Measurements from ENCODE around the gene CBL. TPM values are rescaled to one million over a fixed set of nuclear protein-coding genes. Genes with fewer than 3 reads are reported as not detected.

Gene CBL
- total RNA-seq, 2 experiments from 2014 or later = 29.3 to 33.2 TPM

DNA sequence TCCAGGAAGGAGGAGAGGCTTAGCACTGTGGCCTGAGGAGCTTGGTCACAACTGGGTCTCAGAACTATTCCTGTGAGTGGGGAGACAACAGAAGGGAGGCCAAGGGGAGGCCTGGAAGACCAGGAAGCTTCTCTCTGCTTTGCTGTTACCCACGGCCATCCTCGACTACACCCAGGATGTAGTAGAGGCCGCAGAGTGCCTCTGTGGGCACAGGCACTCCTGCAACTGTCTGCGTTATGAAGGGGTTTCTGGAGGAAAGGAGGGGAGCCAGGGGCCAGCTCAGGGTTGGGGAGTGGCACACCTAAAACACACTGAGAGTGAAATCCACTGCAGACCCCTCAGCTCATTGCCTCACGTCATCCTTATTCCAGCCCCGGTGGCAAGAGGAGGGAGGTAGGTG, 144.2 kb downstream of the CBL start:
- no peak overlapping the region for H3K4me3 Mint-ChIP-seq
- peaks cover 29% of the 10 kb centered on the region for H3K27me3 Mint-ChIP-seq
- intact Hi-C loops (cut with DNase I, micrococcal nuclease) = no loop called here
- H3K27ac Mint-ChIP-seq = no peak overlapping the region
- ChIA-PET CTCF (interaction anchor here (0.6 to 3.9 kb wide), 4 partner anchors 11 to 82 kb away, joined by 3 to 23 read pairs (median 4); partner anchors contain the start of gene USP2), POLR2A (no interaction called here)
- H3K4me1 Mint-ChIP-seq = peaks cover 4% of the 10 kb centered on the region
- no peak for DNase-seq
- H3K9me3 Mint-ChIP-seq (ENCODE audit: low read depth) = no peaks in the 10 kb centered on the region
- no peaks in the 10 kb centered on the region for H3K36me3 Mint-ChIP-seq (ENCODE audit: low read depth)
- no peak for ATAC-seq

DNA sequence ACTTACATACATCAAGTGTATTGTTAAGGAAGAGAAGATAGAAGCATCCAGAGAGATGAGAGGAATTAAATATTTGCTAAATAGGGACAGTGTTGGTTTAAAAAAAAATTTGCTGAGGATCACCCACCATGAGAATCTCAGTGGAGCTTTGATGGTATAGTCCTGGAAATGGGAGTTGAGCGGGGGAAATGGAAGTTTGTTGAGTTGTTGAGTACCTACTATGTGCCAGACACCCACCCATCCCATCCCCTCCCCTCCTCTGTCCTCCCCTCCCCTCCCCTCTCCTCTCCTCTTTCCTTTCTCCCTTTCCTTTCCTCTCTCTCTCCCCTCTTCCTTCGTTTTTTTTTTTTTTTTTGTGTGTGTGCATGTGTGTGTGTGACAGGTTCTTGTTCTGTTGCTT, 145.1 kb downstream of the CBL start:
- intact Hi-C loops (cut with DNase I, micrococcal nuclease) = no loop called here
- Mint-ChIP-seq H3K27me3 (peaks cover 34% of the 10 kb centered on the region), H3K27ac (no peak overlapping the region), H3K36me3 (ENCODE audit: low read depth) (no peaks in the 10 kb centered on the region), H3K9me3 (ENCODE audit: low read depth) (no peaks in the 10 kb centered on the region), H3K4me3 (no peak overlapping the region), H3K4me1 (peaks cover 7% of the 10 kb centered on the region)
- no peak for DNase-seq
- ChIA-PET CTCF (interaction anchor here (1.5 to 3.9 kb wide), 2 partner anchors 12 to 30 kb away, joined by 4 to 23 read pairs; partner anchors contain the start of gene USP2), POLR2A (no interaction called here)
- no peak for ATAC-seq

DNA sequence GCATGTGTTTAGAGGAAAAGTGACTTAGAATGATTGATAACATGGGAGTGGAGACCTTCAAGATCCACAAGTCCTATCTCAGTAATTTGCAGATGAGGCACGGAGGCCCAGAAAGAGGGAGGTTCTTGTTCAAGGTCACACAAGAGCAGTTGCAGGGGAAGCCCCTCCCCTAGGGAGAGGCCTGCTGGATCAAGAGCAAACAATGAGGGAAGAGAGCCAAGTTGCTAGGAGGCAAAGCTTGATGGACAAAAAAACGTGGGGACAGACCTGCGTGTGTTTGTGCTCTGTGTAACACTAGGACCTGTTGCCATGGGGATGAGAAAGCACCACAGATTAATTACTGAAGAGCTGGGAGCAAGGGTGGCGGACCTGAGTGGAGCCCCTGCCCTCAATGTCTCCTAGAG, 146.7 kb downstream of the CBL start:
- ChIA-PET CTCF (interaction anchor here (0.8 to 1.6 kb wide), 3 partner anchors 15 to 121 kb away, joined by 3 to 7 read pairs (median 6); no protein-coding TSS in a partner anchor), POLR2A (no interaction called here)
- no peak for ATAC-seq
- intact Hi-C loops (cut with DNase I, micrococcal nuclease) = no loop called here
- Mint-ChIP-seq H3K36me3 (ENCODE audit: low read depth) (no peaks in the 10 kb centered on the region), H3K4me1 (peaks cover 10% of the 10 kb centered on the region), H3K9me3 (ENCODE audit: low read depth) (no peaks in the 10 kb centered on the region), H3K27me3 (peaks cover 32% of the 10 kb centered on the region), H3K27ac (no peak overlapping the region), H3K4me3 (no peak overlapping the region)
- DNase-seq = no peak

DNA sequence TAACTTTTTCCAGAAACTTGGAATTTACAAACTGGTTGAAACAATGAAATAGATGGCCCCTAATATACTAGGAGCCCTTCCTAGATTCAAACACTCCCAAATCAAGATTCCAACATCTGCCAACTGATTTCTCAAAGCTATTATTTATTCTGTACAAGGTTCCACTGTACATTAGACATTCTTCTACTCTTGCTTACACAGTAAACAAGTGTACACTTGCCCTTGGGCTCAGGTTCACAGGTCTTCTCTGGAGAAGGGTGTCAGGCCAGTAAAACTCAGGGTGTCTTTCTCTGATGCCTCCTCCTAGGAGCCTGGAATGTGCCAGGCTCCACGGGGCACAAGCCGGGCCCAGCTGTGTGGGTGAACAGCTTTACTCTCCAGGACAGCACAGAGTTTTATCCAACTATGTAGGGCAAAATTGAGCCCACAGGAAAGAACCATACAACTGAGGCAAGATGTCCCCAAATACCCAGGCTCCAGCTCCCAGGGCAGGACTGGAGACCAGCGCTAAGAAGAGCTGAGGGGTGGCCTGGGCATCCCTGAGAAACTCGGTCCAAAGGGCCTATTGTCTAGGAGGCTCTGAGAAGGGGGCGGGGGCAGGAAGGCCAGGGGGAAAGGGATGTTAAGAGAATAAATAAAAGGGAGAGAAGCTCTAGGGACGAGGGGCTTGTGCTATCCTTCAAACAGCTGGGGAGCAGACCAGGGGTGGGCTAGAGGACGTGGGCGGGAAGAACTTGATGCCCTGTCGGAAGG, 149.1 kb downstream of the CBL start:
- CTCF ChIA-PET = interaction anchor here (0.6 to 4.8 kb wide), 20 partner anchors 11 to 253 kb away, joined by 3 to 153 read pairs (median 6); partner anchors contain the start of genes C1QTNF5 and USP2
- H3K4me1 Mint-ChIP-seq = peaks cover 11% of the 10 kb centered on the region
- H3K9me3 Mint-ChIP-seq (ENCODE audit: low read depth) = no peaks in the 10 kb centered on the region
- POLR2A ChIA-PET = interaction anchor here (0.6 to 1.5 kb wide), 2 partner anchors 20 to 119 kb away, joined by 3 to 5 read pairs; no protein-coding TSS in a partner anchor
- no peak overlapping the region for H3K4me3 Mint-ChIP-seq
- intact Hi-C loops (cut with DNase I, micrococcal nuclease) = no loop called here
- no peaks in the 10 kb centered on the region for H3K36me3 Mint-ChIP-seq (ENCODE audit: low read depth)
- ATAC-seq = no peak
- DNase-seq = no peak
- no peak overlapping the region for H3K27ac Mint-ChIP-seq
- peaks cover 33% of the 10 kb centered on the region for H3K27me3 Mint-ChIP-seq

DNA sequence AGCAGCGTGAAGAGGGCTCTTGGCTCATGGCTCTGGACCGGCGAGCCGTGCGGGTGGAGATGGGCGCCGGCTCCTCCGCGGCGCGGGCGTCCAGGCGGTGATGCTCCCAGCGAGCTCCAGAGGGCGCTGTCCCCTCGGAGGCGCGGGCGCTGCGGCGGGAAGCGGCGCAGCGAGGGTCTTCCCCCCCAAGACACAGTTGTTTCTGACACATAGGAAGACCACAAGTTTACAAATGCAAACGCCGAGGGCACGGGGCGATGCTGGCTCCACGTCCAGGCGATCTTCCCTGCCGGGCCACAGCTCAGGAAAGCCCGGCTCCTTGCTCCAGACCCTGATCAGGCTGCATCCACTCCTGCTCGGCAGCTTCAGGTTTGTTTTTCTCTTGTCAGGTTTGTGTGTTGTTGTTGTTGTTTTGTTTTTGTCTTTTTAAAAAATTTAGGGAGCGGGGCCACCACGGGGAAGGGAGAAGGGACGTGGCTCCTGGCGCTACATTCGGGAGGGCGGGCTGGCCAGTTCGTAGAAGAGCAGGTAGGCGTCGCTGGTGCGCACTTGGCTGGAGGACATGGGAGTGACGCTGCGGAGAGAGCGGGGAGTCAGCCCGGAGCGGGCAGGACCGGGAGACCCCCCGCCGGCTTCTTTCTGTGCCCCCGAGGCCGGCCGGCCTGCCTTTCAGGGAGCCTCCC, 150.4 kb downstream of the CBL start:
- Mint-ChIP-seq H3K9me3 (ENCODE audit: low read depth) (no peaks in the 10 kb centered on the region), H3K27ac (peak overlapping the region; percentile 70), H3K4me1 (peaks cover 17% of the 10 kb centered on the region), H3K27me3 (peaks cover 29% of the 10 kb centered on the region), H3K36me3 (ENCODE audit: low read depth) (no peaks in the 10 kb centered on the region), H3K4me3 (peak overlapping the region; percentile 70)
- ChIA-PET CTCF (interaction anchor here (0.6 to 4.8 kb wide), 40 partner anchors 9 to 291 kb away, joined by 3 to 153 read pairs (median 4); partner anchors contain the start of genes C1QTNF5, HMBS and USP2), POLR2A (interaction anchor here (1.4 to 1.5 kb wide), 2 partner anchors 18 to 118 kb away, joined by 5 read pairs; no protein-coding TSS in a partner anchor)
- DNase-seq (peak; percentile 89), ATAC-seq (peak; percentile 80)
- intact Hi-C loops (cut with DNase I, micrococcal nuclease) = loop anchor here (1.0 kb wide), 4 partner anchors 18 to 118 kb away; partner anchors contain the start of genes RNF26 (in 1 of the 2) and USP2 (in 1 of the 2)

DNA sequence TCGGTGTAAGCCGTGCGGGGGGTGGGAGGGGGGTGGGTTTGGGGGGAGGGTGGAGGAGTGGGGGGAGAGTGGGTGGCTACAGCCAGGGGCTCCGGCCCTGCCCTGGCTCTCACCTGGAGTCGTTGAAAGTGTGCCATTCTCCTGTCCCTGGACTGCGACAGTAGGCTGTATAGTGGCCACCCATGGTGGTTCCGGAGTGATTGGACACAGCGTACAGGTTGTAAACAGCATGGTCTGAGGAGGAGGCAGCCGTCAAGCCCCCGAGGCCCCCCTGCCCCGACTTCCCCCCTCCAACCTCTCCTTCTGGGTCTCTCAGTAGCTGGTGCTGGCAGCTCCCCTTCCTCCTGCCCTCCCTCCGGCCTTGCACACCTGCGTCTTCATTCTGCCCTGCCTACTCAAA, 150.9 kb downstream of the CBL start:
- no peak overlapping the region for H3K27ac Mint-ChIP-seq
- no peaks in the 10 kb centered on the region for H3K36me3 Mint-ChIP-seq (ENCODE audit: low read depth)
- ChIA-PET CTCF (interaction anchor here (0.7 to 4.8 kb wide), 26 partner anchors 8 to 291 kb away, joined by 3 to 153 read pairs (median 6); partner anchors contain the start of gene USP2), POLR2A (interaction anchor here (1.4 to 1.5 kb wide), 2 partner anchors 19 to 118 kb away, joined by 5 read pairs; no protein-coding TSS in a partner anchor)
- peaks cover 25% of the 10 kb centered on the region for H3K27me3 Mint-ChIP-seq
- intact Hi-C loops (cut with DNase I, micrococcal nuclease) = no loop called here
- no peak for DNase-seq
- no peaks in the 10 kb centered on the region for H3K9me3 Mint-ChIP-seq (ENCODE audit: low read depth)
- peaks cover 22% of the 10 kb centered on the region for H3K4me1 Mint-ChIP-seq
- H3K4me3 Mint-ChIP-seq = peak overlapping the region; percentile 34
- no peak for ATAC-seq

Small RNAs within 50 kb of the gene (microRNA-seq; reads per million reads assigned to microRNA genes)
- not detected for gene MIR6756 (ENCODE audit: borderline replicate concordance)

Other genes with a start within 250 kb of the CBL start
- not detected for gene FOXR1, start 234.6 kb upstream of the CBL start, total RNA-seq
- gene CENATAC, start 208.2 kb upstream of the CBL start, total RNA-seq = 10 to 100 TPM; 23.7 to 26.2 TPM
- gene RPS25, start 188.0 kb upstream of the CBL start, total RNA-seq = 1,000 to 10,000 TPM; 1,590 to 1,820 TPM
- gene TRAPPC4, start 187.6 kb upstream of the CBL start, total RNA-seq = 10 to 100 TPM; 62.2 to 81.9 TPM
- 10 to 100 TPM; 26.2 to 36.2 TPM for gene SLC37A4, start 175.5 kb upstream of the CBL start, total RNA-seq
- gene HYOU1, start 149.1 kb upstream of the CBL start, total RNA-seq = 100 to 1,000 TPM; 104 to 114 TPM
- gene VPS11, start 138.5 kb upstream of the CBL start, total RNA-seq = 10 to 100 TPM; 20.5 to 25.4 TPM
- gene HMBS, start 121.5 kb upstream of the CBL start, total RNA-seq = 10 to 100 TPM; 39.8 to 41.8 TPM
- gene DPAGT1, start 104.5 kb upstream of the CBL start, total RNA-seq = 10 to 100 TPM; 57.8 to 73.5 TPM
- gene C2CD2L, start 99.0 kb upstream of the CBL start, total RNA-seq = 10 to 100 TPM; 15.9 to 16.3 TPM
- gene HINFP, start 84.8 kb upstream of the CBL start, total RNA-seq = 10 to 100 TPM; 24.0 to 27.2 TPM
- gene ABCG4, start 57.3 kb upstream of the CBL start, total RNA-seq = not detected
- 10 to 100 TPM; 18.2 to 25.0 TPM for gene NLRX1, start 37.6 kb upstream of the CBL start, total RNA-seq
- under 1 TPM in 1 of 2 experiments, not detected in 1; 0.21 TPM for gene NHERF4, start 20.9 kb upstream of the CBL start, total RNA-seq
- gene MCAM, start 110.8 kb downstream of the CBL start, total RNA-seq = 1 to 10 TPM; 6.8 to 6.9 TPM
- gene RNF26, start 128.2 kb downstream of the CBL start, total RNA-seq = 10 to 100 TPM; 29.9 TPM
- gene C1QTNF5, start 134.5 kb downstream of the CBL start, total RNA-seq = not detected
- not detected for gene MFRP, start 140.4 kb downstream of the CBL start, total RNA-seq
- gene USP2, start 175.4 kb downstream of the CBL start, total RNA-seq = under 1 TPM; 0.58 to 0.71 TPM
- gene THY1, start 216.8 kb downstream of the CBL start, total RNA-seq = under 1 TPM; 0.18 to 0.91 TPM